Sciatic nerve (tissue), 2 donors: ENCODE results near the gene TDP1. TPM values are rescaled to one million over a fixed set of nuclear protein-coding genes. Genes with fewer than 3 reads are reported as not detected.
"Not testable (repeated sequence)": the region's sequence is repeated elsewhere in the genome, so short reads cannot be mapped to it uniquely, and the experiment has no call there.

Experiments used
- ATAC-seq: fragments of 200-7000 bp; cut with Tn5 transposase; one replicate; pipeline ENCODE4 v1.9.1; 2020; ENCODE audit warnings: mild to moderate bottlenecking, moderate library complexity
- DNase-seq: peaks from one replicate; pipeline ENCODE4 v3.0.0-alpha.2; 2020; ENCODE audit warnings: low spot score
- intact Hi-C: fragments of 100-400 bp; cut with DNase I; formaldehyde crosslinking; loops from one replicate; pipeline ENCODE4 v1.14.2; 2022
- total RNA-seq: library from RNA; stranded (reverse); fragmentation: NEBNext Ultra II Directional; extraction: Animal tissue kit (Norgen Biotek cat#: 25700); gene quantifications from one replicate; pipeline ENCODE4 v1.2.1, GENCODE V29; 2021
- donor health status: DM: no; HTN: no; CAD: no.
- donor health status: DM: no; HTN: no; CAD: no.

TDP1 gene
- total RNA-seq, 1 donor from 2014 or later = 12.7 TPM

DNA sequence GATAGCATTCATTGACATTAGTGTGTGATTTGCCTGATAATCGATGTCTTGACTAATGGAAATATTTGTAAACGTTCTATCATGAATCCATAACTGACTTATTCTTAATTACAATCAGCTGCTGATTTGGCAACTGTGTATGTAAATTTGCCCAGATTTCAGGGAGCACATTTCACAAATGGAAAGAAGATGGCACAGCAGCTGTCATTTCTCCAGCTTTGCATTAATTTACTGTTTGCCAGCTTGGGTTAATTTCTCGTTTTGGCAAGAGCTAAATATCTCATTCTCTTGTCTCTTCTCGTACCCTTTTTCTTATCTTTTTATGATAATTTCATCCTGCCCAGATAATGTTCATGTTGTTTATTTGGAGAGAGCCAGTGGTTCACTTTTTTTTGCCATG is 22.9 kb downstream of the TDP1 start:
- no peak for ATAC-seq
- no peak for DNase-seq
- intact Hi-C loops = no loop called here

DNA sequence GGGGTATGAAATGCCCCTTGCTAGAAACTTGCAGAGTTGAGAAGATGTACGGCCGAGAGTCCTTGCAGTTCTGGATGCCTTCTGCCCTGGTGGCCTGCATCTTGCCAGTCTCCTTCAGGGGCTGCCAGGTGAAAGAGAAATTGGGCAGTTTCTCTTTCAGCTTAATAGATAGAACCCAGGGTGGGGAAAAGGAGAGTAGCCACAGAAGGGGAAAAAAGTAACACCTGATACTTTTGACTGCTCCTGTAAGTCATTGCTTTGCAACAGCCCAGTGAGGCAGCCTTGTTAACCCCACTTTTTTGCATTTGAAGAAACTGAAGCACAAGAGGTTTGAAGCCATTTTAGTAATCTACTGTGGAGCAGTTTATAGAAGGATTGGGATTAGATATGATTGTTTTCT is 27.6 kb downstream of the TDP1 start:
- ATAC-seq (no peak), DNase-seq (no peak)
- intact Hi-C loops = no loop called here

DNA sequence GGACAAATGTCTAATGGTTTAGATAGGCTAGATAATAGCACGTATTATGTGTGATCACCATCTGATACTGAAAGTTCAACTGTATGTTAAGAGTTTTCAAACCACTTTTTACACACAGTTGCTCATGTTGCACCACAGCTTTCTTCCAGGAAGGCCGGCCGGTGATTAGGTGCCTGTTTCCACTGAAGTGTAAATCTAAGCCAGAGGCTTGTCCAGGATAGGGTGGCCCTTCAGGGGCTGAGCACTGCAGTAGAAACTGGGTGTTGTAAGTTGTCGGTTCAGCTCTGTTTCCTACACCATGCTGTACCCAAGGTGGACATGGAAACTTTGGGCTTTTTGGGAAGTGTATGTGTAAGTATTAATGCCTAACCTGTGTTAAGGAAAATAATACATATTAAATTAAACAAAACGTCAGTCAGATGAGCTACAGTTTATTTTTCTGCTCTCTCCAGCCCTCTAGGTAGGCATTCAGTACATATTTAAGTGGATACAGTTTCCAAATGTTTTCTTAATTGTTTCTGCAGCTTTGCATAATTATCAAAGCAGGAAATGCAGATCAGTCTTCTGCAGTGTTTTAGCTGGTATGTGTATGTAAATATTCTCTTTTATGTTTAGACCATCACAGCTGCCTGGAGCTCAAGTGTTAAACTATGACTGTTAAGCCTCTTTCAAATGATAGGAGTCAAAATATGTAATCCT is 30.9 kb downstream of the TDP1 start:
- no peak for DNase-seq
- ATAC-seq = no peak

DNA sequence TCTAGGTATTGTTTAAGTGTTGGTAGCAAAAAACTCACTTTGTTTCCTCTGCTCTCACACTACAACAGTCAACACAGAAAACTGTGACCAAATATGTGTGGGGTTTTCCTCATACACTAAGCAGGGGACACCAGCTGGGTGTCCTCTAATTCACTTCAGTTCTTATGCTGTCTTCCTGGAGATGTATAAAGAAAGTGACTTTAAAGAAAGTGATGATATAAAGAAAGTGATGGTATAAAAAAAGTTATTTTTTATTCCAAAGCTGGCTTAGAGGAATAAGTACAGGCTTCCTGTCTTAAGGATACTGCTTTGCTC is 31.4 kb downstream of the TDP1 start:
- DNase-seq (no peak), ATAC-seq (no peak)
- intact Hi-C loops = no loop called here

More for the DNA sequence above, 30.9 kb downstream of the TDP1 start:
- intact Hi-C loops = no loop called here

DNA sequence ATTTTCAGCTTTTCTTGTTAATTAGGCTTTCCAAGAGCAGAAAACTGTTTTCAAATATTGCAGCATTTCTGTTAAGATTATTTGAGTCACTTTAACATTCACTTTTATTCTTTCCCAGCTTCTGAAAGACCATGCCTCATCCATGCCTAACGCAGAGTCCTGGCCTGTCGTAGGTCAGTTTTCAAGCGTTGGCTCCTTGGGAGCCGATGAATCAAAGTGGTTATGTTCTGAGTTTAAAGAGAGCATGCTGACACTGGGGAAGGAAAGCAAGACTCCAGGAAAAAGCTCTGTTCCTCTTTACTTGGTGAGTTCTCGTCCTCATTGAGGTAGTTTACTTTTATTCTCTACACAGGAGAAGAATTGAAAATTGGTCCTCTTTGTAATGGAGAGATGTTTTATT is 33.1 kb downstream of the TDP1 start:
- intact Hi-C loops = no loop called here
- DNase-seq = no peak
- no peak for ATAC-seq

DNA sequence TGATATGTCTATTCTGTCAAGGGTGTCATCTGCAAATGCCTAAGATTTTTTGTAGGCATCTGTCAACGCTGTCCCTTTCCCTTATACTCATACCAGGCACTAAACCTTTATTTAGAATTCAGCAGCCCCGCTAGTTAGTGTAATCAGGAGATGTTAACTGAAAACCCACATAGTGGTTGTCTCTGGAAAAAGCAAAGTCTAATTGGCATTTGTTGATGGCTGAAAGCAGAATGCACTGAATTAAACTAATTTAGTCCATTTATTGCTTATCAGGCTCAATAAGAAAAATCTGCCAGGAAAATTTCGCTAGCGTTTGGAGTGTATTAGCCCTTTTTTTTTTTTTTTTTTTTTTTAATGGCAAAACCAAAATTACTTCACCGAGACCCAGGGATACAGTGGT is 34.5 kb downstream of the TDP1 start:
- intact Hi-C loops = no loop called here

DNA sequence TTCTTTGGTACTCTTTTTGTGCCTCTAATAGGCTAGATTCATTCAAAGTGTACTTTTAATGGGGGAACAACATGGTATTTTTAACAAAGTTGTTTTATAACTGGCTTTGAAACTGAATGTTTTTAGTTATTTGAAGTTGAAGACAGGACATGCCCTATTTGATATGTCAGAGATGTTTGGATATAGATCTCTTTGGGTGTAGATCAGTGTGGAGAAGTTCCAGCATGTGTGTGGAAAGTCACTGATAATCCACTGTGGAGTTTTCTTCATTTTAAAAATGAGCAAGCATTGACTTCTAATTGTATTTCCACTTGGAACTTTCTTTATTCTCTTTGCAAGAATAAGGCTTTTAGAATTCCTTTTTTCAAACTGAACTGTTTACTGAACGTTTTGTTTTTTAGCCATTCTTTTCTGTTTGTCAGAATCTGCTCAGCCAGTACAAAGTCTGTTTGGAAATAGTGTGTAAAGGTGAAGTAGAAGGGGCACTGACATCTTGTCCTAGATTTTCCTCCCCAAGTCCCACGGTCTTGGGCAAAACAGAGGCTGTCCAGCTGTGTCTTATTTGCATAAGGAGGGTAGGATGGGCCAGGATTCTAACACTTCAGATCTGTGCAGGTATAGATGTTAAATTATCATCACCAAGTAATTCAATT is 35.0 kb downstream of the TDP1 start:
- DNase-seq (no peak), ATAC-seq (no peak)
- intact Hi-C loops = no loop called here

More for the DNA sequence above, 34.5 kb downstream of the TDP1 start:
- no peak for DNase-seq
- ATAC-seq = no peak

DNA sequence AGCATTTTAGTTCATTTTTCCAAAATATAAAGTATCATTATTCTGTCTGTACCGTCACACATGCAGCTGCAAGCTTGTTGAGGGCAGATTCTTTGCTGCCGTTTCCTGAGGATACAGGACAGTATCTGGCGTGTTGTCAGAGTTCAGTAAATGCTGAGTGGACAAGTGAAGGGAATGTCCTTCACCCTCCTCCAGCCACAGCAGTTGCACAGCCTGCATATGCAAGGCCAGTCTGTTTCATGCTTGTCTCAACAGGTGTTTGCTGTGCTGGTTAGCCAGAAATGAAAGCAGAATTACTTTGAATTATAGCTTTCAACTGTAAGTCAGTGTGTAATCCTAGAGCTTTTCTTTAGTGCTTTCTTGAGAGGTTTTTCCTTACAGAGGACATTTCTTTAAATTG is 36.5 kb downstream of the TDP1 start:
- DNase-seq (no peak), ATAC-seq (no peak)
- intact Hi-C loops = no loop called here

DNA sequence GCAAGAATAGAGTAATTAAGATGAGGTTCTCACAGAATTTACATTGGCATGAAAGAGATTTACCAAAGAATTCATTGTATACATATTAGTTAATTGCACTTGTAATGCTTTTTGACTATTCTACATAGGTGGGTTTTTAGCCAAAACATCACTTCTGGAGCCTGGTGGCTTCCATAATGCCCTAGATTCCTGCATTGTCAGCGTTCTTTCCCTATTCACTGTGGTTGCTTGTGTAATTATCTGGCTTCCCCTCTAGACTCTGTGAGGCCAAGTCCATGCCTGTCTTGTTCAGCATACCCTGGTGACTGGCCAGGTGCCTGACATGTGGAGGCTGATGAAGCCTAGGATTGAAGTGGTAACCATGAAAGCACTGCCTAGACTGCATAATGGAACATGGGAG is 41.2 kb downstream of the TDP1 start:
- intact Hi-C loops = no loop called here
- DNase-seq = no peak
- ATAC-seq = no peak

DNA sequence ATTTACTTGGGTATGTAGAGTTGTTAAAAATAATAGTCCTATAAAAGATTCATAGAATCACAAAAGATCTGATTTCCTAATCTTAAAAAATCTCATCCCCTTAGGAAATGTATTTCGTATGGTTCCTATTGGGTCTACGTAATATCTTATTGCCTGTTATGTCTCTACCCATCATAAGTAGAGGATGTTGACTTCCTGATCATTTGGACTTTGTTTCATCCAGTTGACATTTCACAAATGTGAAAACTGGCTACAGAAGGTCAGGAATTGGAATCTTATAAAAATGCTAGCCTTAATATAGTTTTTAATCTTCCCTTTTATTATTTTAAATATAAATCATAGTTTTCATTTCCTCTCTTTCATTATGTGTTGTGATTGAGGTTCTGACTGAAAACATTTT is 45.2 kb downstream of the TDP1 start:
- DNase-seq (no peak), ATAC-seq (no peak)
- intact Hi-C loops = no loop called here

DNA sequence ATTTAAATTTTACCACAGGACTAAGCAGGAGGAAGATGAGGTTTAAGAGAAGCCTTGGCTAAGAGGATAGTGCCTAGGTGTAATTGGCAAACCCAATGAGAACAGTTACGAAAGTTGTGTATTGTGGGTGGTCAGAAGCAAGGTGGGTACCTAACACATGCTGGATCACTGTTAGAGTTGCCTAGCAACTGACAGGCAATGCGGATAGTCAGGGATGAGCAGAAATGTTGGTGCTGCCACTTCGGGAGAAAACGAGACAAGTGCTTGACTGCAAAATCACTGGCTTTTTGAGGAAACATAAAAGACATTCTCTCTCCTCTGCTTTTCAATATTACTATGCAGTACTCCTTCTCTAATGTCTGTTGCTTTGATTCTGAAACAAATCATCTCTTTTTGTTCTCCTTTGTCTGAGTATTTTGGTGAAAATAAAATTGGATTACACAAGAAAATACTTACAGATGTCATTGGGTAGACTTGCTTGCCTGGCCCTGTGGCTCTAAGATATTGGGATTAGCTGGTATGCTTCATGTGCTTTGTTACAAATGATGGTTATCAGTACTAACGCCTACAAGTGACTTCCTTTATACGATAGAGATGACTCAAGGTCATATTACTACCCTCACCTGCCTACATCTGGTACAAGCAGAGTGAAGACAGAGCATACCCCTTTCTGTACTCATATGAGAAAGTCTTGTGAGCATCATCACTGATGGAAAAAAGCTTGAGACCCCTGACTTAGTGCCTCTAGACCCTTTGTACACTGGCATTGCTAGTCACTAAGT is 48.0 kb downstream of the TDP1 start:
- DNase-seq (no peak), ATAC-seq (no peak)
- intact Hi-C loops = no loop called here

DNA sequence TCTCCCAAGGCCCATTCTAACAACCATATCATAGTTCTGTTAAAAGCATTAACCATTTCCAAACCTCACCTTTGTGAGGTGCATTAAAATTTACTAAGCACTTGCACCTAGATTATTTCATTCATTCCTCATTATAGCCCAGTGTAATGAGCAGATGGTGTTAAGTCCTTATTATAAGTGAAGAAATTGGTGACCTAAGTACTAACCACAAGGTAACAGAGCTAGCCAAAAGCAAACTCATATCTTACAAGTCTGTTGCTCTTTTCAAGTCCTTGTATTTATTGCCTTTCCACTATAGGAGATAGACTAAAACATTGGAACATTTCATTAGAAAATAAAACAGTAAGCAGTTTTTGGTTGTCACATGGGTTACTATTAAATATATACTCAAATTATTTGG is 49.7 kb downstream of the TDP1 start:
- ATAC-seq (no peak), DNase-seq (no peak)
- intact Hi-C loops = no loop called here

DNA sequence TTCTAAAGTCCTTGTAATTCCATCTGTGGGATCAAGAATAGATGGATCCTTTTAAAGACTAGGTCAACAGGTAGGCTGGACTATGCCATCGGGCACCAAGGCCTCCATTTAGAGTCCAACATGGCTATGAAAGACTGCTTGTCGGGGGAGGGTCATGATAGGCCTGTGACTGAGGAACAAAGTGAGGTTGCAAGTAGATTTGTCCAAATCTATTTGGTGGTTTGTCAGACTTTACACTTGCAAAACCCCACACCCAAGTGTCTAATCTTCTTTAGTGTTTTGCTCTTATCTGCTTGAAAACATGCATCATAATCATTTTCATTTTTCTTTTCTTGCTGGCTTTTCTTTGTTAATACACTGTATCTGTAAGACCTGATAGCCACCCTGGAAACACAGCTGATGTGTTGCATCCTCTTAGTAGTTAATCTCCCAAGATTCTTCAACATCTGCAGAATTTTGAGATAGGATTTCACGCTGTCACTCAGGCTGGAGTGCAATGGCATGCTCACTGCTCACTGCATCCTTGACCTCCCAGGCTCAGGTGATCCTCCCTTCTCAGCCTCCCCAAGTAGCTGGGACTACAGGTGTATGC is 50.3 kb downstream of the TDP1 start:
- intact Hi-C loops = no loop called here
- ATAC-seq (no peak), DNase-seq (no peak)

DNA sequence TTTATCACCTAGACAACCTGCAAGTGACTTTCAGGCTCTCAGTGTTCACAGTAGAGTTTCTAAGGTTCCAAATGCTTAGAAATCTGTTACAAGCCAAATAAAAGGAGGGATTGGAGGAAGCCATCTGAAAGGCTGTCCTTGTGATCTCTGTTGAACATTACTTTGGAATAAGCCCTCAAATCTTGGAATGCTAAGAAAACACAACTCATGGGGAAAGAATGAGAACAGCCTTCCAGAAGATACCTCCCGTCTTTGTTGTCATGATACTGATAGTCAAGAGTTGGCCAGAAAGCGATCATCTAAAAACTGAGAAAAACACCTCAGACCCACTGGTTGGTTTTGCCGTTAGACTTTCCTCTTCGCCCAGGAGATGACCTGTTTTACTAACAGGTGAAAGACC is 61.6 kb downstream of the TDP1 start:
- DNase-seq = no peak

DNA sequence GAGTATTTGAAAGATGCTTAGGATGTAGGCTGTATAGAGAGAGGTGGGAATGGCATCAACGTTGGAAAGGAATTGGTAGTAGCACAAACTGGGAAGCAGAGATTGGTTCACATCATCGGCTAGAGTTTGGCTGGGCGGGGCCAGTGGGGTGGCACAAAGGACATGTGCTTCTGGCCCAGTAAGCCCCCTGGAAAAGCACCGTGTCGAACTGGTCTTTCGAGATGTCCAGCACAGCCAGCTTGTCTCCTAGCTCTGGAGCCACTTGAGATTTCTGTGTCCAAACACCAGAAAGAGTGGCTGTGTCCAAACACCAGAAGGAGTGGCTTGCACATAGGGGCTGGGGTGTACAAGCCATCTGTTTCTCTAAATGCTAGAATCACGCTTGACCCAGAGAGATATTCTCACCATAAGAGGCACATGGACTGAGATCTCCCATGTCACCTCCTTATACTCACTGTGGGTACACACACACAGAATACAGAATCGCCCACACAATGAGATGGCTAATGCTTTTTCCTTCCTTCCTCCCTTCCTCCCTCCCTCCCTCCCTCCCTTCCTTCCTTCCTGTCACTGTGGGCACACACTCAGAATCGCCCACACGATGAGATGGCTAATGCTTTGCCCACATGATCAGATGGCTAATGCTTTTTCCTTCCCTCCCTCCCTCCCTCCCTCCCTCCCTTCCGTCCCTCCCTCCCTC is 64.2 kb downstream of the TDP1 start:
- DNase-seq (no peak), ATAC-seq (no peak)
- intact Hi-C loops = no loop called here

More for the DNA sequence above, 61.6 kb downstream of the TDP1 start:
- ATAC-seq = no peak
- intact Hi-C loops = no loop called here

DNA sequence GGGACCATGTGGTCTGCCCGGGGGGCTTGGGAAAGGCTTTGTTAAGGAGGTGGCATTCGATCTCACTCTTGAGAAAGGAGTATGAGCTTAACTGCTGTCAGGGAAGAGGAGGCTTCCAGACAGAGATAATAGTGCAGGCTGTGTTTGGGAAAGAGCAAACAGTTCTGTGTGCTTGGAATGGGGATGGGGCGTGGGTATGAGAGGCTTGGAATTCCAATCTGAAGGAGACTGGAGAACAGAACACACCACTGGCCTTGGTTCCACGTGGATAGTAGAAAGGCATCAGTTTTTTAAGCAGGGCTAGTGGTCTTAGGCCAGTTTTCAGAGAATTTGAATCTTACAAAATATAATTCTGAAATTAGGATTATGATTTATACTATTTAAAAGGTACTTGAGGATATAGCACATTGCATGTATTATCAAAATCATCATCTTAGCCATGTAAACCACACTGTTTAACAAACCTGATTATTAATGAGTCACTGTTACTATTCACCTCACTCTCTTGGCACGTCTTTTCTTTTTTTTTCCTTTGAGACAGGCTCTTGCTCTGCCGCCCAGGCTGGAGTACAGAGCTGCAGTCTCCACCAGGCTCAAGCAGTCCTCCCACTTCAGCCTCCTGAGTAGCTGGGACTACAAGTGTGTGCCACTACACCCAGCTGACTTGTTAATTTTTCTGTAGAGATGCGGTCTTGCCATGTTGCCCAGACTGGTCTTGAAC is 67.6 kb downstream of the TDP1 start:
- intact Hi-C loops = no loop called here
- DNase-seq (no peak), ATAC-seq (no peak)

DNA sequence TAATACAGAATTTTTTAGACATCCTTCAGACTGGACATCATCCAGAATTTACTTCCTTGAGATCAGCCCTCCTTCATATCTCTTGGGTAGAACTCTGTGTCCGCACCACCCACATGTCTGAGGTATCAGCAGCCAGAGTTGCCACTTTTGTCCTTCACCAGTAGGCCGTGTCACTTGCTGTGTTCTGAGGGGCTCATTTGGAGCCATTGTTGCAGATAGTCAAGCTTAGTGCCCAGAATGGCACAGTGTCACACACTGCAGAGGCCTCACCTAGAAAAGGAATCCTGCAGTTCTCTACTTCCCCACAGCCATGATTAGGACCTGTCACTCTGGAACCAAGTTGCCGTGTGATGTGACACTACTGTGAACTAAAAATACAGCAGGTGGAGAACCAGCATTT is 69.2 kb downstream of the TDP1 start:
- ATAC-seq (no peak), DNase-seq (no peak)
- intact Hi-C loops = no loop called here

DNA sequence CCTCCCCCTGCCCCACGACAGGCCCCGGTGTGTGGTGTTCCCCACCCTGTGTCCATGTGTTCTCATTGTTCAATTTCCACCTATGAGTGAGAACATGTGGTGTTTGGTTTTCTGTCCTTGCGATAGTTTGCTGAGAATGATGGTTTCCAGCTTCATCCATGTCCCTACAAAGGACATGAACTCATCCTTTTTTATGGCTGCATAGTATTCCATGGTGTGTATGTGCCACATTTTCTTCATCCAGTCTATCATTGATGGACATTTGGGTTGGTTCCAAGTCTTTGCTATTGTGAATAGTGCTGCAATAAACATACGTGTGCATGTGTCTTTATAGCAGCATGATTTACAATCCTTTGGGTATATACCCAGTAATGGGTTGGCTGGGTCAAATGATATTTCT is 70.9 kb downstream of the TDP1 start:
- ATAC-seq, intact Hi-C loops, DNase-seq: not testable (repeated sequence)

DNA sequence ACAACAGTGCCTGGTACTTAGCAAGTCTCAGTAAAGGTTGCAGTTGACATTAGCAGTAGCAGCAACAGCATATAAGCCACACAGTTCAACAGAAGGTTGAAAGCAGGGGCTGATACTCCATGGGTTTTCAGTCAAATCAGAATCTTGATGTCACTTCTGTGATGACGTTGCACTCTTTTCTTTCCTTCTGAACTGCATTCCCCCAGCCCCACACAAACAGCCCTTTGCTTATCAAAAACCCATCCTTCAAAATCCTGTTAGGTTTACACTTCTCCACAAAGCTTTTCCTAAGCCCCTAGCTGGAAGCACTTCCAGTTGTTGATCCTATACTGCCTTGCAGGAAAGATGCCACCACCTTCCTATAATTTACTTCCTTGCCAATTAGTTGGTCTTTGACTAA is 72.1 kb downstream of the TDP1 start:
- ATAC-seq (no peak), DNase-seq (no peak)
- intact Hi-C loops = no loop called here
